ENCODE data around the gene SLC23A2.
"Not testable (repeated sequence)": the region's sequence is repeated elsewhere in the genome, so short reads cannot be mapped to it uniquely, and the experiment has no call there.

Gene SLC23A2

GRCh38 chr20:5004825-5005224 lies 3.5 kb upstream of the SLC23A2 start:
- not testable (repeated sequence) for H3K36me3 ChIP-seq (ENCODE audit: insufficient read depth, low read length); H3K4me3 ChIP-seq (ENCODE audit: low read length); H3K4me2 ChIP-seq (ENCODE audit: low read length); H3K9ac ChIP-seq (ENCODE audit: low read depth, low read length); H3K4me1 ChIP-seq (ENCODE audit: control insufficient read depth, insufficient read depth, low read length); H3K27me3 ChIP-seq (ENCODE audit: control insufficient read depth, insufficient read depth, low read length); H3K9me3 ChIP-seq (replicated peaks; ENCODE audit: low read length)

DNA sequence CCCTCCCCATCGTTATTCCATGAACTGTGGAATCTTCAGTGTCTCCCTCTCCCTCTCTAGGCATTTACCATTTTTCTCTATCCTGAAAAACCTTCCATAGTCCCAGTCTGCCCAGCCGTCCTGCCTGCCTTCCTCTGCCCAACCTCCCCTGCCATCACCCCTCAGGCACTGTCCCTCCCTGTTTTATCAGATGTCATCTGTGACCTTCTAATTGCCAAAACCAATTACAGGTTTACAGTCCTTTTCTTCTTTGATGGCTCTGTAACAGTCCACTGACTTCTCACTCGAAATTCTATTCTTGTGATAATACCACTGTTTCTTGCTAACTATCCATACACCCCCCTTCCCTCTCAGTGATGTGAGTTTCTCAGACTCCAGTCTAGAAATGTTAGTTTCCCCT lies 2.3 kb upstream of the SLC23A2 start:
- no peak overlapping the region for H3K9ac ChIP-seq (ENCODE audit: low read depth, low read length)
- H3K4me1 ChIP-seq (ENCODE audit: control insufficient read depth, insufficient read depth, low read length) = peaks cover 11% of the 10 kb centered on the region
- H3K9me3 ChIP-seq (replicated peaks; ENCODE audit: low read length) = no peaks in the 10 kb centered on the region
- H3K4me3 ChIP-seq (ENCODE audit: low read length) = no peak overlapping the region
- H3K4me2 ChIP-seq (ENCODE audit: low read length) = no peak overlapping the region
- H3K36me3 ChIP-seq (ENCODE audit: insufficient read depth, low read length) = no peaks in the 10 kb centered on the region
- no peaks in the 10 kb centered on the region for H3K27me3 ChIP-seq (ENCODE audit: control insufficient read depth, insufficient read depth, low read length)

GRCh38 chr20:5002077-5002413 lies 735 bp upstream of the SLC23A2 start:
- Histone ChIP-seq H3K9me3 (replicated peaks; ENCODE audit: low read length) (no peaks in the 10 kb centered on the region), H3K4me2 (ENCODE audit: low read length) (peak overlapping the region; percentile 98), H3K9ac (ENCODE audit: low read depth, low read length) (no peak overlapping the region), H3K27me3 (ENCODE audit: control insufficient read depth, insufficient read depth, low read length) (no peaks in the 10 kb centered on the region), H3K36me3 (ENCODE audit: insufficient read depth, low read length) (no peaks in the 10 kb centered on the region), H3K4me1 (ENCODE audit: control insufficient read depth, insufficient read depth, low read length) (peaks cover 11% of the 10 kb centered on the region), H3K4me3 (ENCODE audit: low read length) (no peak overlapping the region)

GRCh38 chr20:5000263-5001173 lies 792 bp downstream of the SLC23A2 start:
- Histone ChIP-seq H3K9ac (ENCODE audit: low read depth, low read length) (peak overlapping the region; percentile 77), H3K9me3 (replicated peaks; ENCODE audit: low read length) (no peaks in the 10 kb centered on the region), H3K27me3 (ENCODE audit: control insufficient read depth, insufficient read depth, low read length) (no peaks in the 10 kb centered on the region), H3K4me3 (ENCODE audit: low read length) (peak overlapping the region; percentile 92), H3K36me3 (ENCODE audit: insufficient read depth, low read length) (no peaks in the 10 kb centered on the region), H3K4me2 (ENCODE audit: low read length) (peak overlapping the region; percentile 98), H3K4me1 (ENCODE audit: control insufficient read depth, insufficient read depth, low read length) (peaks cover 11% of the 10 kb centered on the region)

- H3K4me2 ChIP-seq (ENCODE audit: low read length) = peak overlapping the region; percentile 98
- H3K4me1 ChIP-seq (ENCODE audit: control insufficient read depth, insufficient read depth, low read length) = peaks cover 11% of the 10 kb centered on the region
- H3K27me3 ChIP-seq (ENCODE audit: control insufficient read depth, insufficient read depth, low read length) = no peaks in the 10 kb centered on the region
- H3K9me3 ChIP-seq (replicated peaks; ENCODE audit: low read length) = no peaks in the 10 kb centered on the region
- H3K36me3 ChIP-seq (ENCODE audit: insufficient read depth, low read length) = no peaks in the 10 kb centered on the region
- H3K9ac ChIP-seq (ENCODE audit: low read depth, low read length) = no peak overlapping the region
- peak overlapping the region; percentile 92 for H3K4me3 ChIP-seq (ENCODE audit: low read length)
These were observed 1.5 kb downstream of the SLC23A2 start for GRCh38 chr20:4999788-5000187.

DNA sequence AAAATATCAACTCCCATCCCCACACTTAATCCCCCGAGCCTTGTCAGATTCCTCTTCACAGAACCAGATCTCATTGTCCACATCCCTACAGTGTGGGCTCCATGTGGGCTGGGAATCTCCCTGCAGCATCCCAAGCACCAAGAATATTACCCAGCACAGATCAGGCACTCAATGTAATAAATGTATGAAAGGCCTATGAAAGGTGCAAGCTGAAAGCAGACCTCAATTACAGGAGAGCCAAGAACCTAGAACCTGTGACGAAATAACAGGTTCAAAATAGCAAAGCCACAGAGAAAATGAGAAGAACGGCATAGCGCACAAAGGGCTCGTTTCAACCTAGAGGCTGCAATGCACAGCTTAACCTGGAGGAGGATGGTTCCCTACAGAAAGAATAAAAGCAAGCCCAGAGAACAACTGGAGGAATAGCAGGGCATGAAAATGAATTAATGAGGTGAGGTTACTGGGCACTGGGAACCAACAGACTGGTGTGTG lies 3.1 kb downstream of the SLC23A2 start:
- Histone ChIP-seq H3K4me3 (ENCODE audit: low read length) (no peak overlapping the region), H3K36me3 (ENCODE audit: insufficient read depth, low read length) (no peaks in the 10 kb centered on the region), H3K27me3 (ENCODE audit: control insufficient read depth, insufficient read depth, low read length) (no peaks in the 10 kb centered on the region), H3K4me1 (ENCODE audit: control insufficient read depth, insufficient read depth, low read length) (peaks cover 11% of the 10 kb centered on the region), H3K4me2 (ENCODE audit: low read length) (no peak overlapping the region), H3K9ac (ENCODE audit: low read depth, low read length) (no peak overlapping the region), H3K9me3 (replicated peaks; ENCODE audit: low read length) (no peaks in the 10 kb centered on the region)

- H3K4me3 ChIP-seq (ENCODE audit: low read length) = no peak overlapping the region
- peaks cover 11% of the 10 kb centered on the region for H3K4me1 ChIP-seq (ENCODE audit: control insufficient read depth, insufficient read depth, low read length)
- H3K9me3 ChIP-seq (replicated peaks; ENCODE audit: low read length) = no peaks in the 10 kb centered on the region
- H3K36me3 ChIP-seq (ENCODE audit: insufficient read depth, low read length) = no peaks in the 10 kb centered on the region
- H3K27me3 ChIP-seq (ENCODE audit: control insufficient read depth, insufficient read depth, low read length) = no peaks in the 10 kb centered on the region
- no peak overlapping the region for H3K9ac ChIP-seq (ENCODE audit: low read depth, low read length)
- no peak overlapping the region for H3K4me2 ChIP-seq (ENCODE audit: low read length)
These were observed 4.1 kb downstream of the SLC23A2 start for GRCh38 chr20:4997222-4997621.

DNA sequence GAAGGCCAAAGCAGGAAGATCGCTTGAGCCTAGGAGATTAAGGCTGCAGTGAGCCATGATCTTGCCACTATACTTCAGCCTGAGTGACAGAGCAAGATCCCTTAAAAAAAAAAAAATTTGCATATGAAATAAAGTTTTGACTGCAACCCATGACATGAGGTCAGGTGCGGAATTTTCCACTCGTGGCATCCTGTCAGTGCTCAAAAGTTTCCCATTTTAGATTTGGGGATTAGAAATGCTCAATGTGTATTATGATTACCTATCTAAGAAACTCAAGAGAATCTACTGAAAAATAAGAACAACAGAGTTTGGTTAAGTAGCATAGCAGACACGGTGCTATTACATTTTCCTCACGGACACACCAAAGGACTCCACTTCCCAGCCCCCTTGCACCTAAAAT lies 11.7 kb downstream of the SLC23A2 start:
- Histone ChIP-seq H3K36me3 (ENCODE audit: insufficient read depth, low read length) (no peaks in the 10 kb centered on the region), H3K9ac (ENCODE audit: low read depth, low read length) (no peak overlapping the region), H3K4me2 (ENCODE audit: low read length) (no peak overlapping the region), H3K27me3 (ENCODE audit: control insufficient read depth, insufficient read depth, low read length) (no peaks in the 10 kb centered on the region), H3K4me1 (ENCODE audit: control insufficient read depth, insufficient read depth, low read length) (no peaks in the 10 kb centered on the region), H3K4me3 (ENCODE audit: low read length) (no peak overlapping the region), H3K9me3 (replicated peaks; ENCODE audit: low read length) (no peaks in the 10 kb centered on the region)

DNA sequence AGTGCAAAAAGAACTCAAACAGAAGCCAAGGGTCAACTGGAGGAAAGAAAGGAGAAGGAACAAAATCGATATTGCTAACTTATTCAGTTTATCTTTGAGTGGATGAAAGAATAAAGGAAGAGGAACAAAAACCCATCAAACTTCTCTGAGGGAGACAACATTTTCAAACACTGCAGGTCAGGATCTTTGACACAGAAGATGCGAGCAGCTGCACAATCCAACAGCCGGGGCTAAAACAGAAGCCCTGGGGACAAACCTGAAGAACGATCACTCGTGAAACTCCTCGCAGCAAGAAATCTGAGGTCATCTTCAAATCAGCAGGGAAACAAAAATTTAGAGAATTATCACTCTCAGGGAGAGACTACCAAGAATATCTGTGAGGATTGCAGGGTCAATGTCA lies 14.2 kb downstream of the SLC23A2 start:
- H3K9me3 ChIP-seq (replicated peaks; ENCODE audit: low read length) = no peaks in the 10 kb centered on the region
- no peak overlapping the region for H3K4me2 ChIP-seq (ENCODE audit: low read length)
- no peaks in the 10 kb centered on the region for H3K36me3 ChIP-seq (ENCODE audit: insufficient read depth, low read length)
- no peak overlapping the region for H3K9ac ChIP-seq (ENCODE audit: low read depth, low read length)
- no peaks in the 10 kb centered on the region for H3K4me1 ChIP-seq (ENCODE audit: control insufficient read depth, insufficient read depth, low read length)
- no peaks in the 10 kb centered on the region for H3K27me3 ChIP-seq (ENCODE audit: control insufficient read depth, insufficient read depth, low read length)
- H3K4me3 ChIP-seq (ENCODE audit: low read length) = no peak overlapping the region

DNA sequence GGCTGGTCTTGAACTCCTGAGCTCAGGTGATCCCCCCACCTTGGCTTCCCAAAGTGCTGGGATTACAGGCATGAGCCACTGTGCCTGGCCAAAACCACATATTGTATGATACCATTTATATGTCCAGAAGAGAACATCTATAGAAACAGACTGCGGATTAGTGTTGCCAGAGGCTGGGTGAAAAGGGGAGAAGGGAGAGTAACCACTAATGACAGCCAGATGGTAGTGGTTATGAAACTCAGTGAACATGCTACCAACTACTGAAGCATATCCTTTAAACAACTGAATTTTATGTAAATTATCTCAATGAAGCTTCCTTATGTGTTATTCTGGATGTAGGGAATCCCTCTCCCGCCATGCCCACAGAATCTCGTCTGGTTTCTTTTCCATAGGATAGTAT lies 15.7 kb downstream of the SLC23A2 start:
- Histone ChIP-seq H3K9ac (ENCODE audit: low read depth, low read length) (no peak overlapping the region), H3K4me3 (ENCODE audit: low read length) (no peak overlapping the region), H3K4me2 (ENCODE audit: low read length) (no peak overlapping the region), H3K36me3 (ENCODE audit: insufficient read depth, low read length) (no peaks in the 10 kb centered on the region), H3K9me3 (replicated peaks; ENCODE audit: low read length) (no peaks in the 10 kb centered on the region), H3K27me3 (ENCODE audit: control insufficient read depth, insufficient read depth, low read length) (no peaks in the 10 kb centered on the region), H3K4me1 (ENCODE audit: control insufficient read depth, insufficient read depth, low read length) (no peaks in the 10 kb centered on the region)

GRCh38 chr20:4982281-4982680 lies 19.0 kb downstream of the SLC23A2 start:
- H3K27me3 ChIP-seq (ENCODE audit: control insufficient read depth, insufficient read depth, low read length) = no peaks in the 10 kb centered on the region
- no peak overlapping the region for H3K4me2 ChIP-seq (ENCODE audit: low read length)
- H3K4me1 ChIP-seq (ENCODE audit: control insufficient read depth, insufficient read depth, low read length) = no peaks in the 10 kb centered on the region
- no peak overlapping the region for H3K4me3 ChIP-seq (ENCODE audit: low read length)
- H3K9me3 ChIP-seq (replicated peaks; ENCODE audit: low read length) = no peaks in the 10 kb centered on the region
- H3K9ac ChIP-seq (ENCODE audit: low read depth, low read length) = no peak overlapping the region
- no peaks in the 10 kb centered on the region for H3K36me3 ChIP-seq (ENCODE audit: insufficient read depth, low read length)

DNA sequence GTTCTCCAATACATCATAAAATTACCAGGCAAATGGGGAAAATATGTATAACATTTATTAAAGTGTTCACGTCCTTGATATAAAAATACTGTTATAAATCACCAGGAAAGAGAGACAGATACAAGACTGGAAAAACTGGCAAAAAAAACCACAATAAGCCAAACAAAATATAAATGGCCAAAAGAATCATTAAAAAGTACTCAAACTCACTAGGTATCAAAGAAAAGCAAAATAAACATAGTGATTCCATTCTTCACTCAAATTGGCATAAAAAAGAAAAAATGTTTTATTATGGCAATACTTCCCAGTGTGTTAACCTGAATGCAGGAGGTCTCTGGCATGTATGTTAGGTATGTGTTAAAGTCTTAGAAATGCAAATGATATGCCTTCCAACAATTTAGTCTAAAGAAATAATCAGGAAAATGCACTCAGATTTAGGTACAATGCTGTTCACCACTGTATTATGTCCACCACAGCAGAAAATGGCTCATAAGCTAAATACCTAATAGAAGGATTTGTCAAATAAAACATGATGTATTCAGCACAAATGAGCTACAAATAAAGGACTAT lies 21.4 kb downstream of the SLC23A2 start:
- Histone ChIP-seq H3K4me3 (ENCODE audit: low read length) (no peak overlapping the region), H3K4me1 (ENCODE audit: control insufficient read depth, insufficient read depth, low read length) (no peaks in the 10 kb centered on the region), H3K36me3 (ENCODE audit: insufficient read depth, low read length) (no peaks in the 10 kb centered on the region), H3K4me2 (ENCODE audit: low read length) (no peak overlapping the region), H3K27me3 (ENCODE audit: control insufficient read depth, insufficient read depth, low read length) (no peaks in the 10 kb centered on the region), H3K9ac (ENCODE audit: low read depth, low read length) (no peak overlapping the region), H3K9me3 (replicated peaks; ENCODE audit: low read length) (no peaks in the 10 kb centered on the region)
